ENCODE data around the gene FILIP1L.

FILIP1L gene

DNA sequence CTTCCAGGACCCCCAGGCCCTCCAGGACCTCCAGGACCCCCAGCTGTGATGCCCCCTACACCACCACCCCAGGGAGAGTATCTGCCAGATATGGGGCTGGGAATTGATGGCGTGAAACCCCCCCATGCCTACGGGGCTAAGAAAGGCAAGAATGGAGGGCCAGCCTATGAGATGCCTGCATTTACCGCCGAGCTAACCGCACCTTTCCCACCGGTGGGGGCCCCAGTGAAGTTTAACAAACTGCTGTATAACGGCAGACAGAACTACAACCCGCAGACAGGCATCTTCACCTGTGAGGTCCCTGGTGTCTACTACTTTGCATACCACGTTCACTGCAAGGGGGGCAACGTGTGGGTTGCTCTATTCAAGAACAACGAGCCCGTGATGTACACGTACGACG lies 318.7 kb downstream of the FILIP1L start:
- DNase-seq (ENCODE audit: low read depth, low spot score), result no peak

DNA sequence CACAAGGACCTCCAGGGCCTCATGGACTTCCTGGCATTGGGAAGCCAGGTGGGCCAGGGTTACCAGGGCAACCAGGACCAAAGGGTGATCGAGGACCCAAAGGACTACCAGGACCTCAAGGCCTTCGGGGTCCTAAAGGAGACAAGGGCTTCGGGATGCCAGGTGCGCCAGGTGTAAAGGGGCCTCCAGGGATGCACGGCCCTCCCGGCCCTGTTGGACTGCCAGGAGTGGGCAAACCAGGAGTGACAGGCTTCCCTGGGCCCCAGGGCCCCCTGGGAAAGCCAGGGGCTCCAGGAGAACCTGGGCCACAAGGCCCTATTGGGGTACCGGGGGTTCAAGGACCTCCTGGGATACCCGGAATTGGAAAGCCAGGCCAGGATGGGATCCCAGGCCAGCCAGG lies 319.8 kb downstream of the FILIP1L start:
- no peak for DNase-seq (ENCODE audit: low read depth, low spot score)

DNA sequence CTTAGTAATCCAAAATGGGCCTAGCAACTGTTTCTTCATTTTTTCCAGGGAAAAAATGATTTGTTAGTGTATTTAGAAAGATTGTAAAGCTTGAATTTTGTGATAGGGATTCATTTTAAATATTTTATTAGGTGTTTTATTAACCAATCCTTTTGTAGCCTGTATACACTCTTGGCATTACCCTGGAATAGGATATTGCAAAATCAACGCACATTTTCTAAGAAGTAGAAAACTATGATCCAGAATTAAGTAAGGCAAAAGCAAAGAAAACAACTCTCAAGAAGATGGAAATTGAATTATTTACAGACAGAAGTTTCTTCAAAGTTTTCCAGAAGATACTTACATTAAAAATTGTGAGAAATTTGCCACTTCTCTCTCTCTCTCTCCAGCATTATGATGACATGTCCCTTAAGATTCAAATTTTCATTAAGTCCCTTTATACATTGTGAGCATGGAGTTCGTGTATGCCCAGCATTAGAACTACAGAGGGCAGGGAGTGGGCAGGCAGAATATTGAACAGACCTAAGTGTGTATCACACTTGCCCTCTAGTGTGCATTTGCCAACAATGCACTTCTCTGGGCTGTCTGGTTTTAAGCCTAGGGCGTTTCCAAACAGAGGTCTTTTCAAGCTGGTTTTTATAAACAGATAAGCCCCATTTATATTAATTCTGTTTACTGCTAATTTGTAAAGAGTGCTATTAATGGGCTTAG lies 325.1 kb downstream of the FILIP1L start:
- DNase-seq (ENCODE audit: low read depth, low spot score), result no peak

Data from iPS DF 19.7 (cell line).